Hypothalamus (tissue), 51 donors: ENCODE measurements around the gene SLC28A1.
"Not testable (repeated sequence)": the region's sequence is repeated elsewhere in the genome, so short reads cannot be mapped to it uniquely, and the experiment has no call there.

Source experiments
- DNase-seq, 51 donors: peaks; one replicate each; lab custom pipeline; 2025; lab: John Stamatoyannopoulos, UW

The SLC28A1 gene

GRCh38 chr15:84985158-84985557, 100.7 kb downstream of the SLC28A1 start:
- no peak for DNase-seq

GRCh38 chr15:84987351-84987750, 102.9 kb downstream of the SLC28A1 start:
- not testable (repeated sequence) for DNase-seq

- no peak for DNase-seq
These were observed 103.6 kb downstream of the SLC28A1 start for GRCh38 chr15:84987949-84988624.

GRCh38 chr15:84988909-84989644, 104.6 kb downstream of the SLC28A1 start:
- DNase-seq = no peak

GRCh38 chr15:84990507-84990906, 106.0 kb downstream of the SLC28A1 start:
- no peak for DNase-seq

- no peak for DNase-seq
These were observed 106.7 kb downstream of the SLC28A1 start for GRCh38 chr15:84991014-84991712.

GRCh38 chr15:84992157-84992944, 107.9 kb downstream of the SLC28A1 start:
- no peak for DNase-seq
